GM13976 (cell line): Measurements from ENCODE around the gene ELANE.
A peak's percentile ranks its signal among the peaks of the same experiment; 100 is the strongest.
"Not testable (repeated sequence)": the region's sequence is repeated elsewhere in the genome, so short reads cannot be mapped to it uniquely, and the experiment has no call there.

Experiments used
- DNase-seq: peaks from one replicate; pipeline ENCODE4 v3.0.0; 2012; ENCODE audit warnings: low spot score
- in situ Hi-C: fragments of 300-500 bp; cut with MboI; formaldehyde crosslinking; loops from one replicate; pipeline ENCODE4 v1.12.0; 2022; ENCODE audit warnings: low sequenced_read_pairs, mixed read lengths, inconsistent platforms; ENCODE audit not compliant: unreplicated experiment
- TF ChIP-seq, protein P1 (sequence below): IDR thresholded peaks from 2 replicates; pipeline ENCODE4 v1.5.1; 2012; ENCODE audit warnings: borderline replicate concordance, mild to moderate bottlenecking; ENCODE audit not compliant: insufficient read depth; ENCODE audit errors: extremely low read depth, missing control alignments, control extremely low read depth

ELANE gene

DNA sequence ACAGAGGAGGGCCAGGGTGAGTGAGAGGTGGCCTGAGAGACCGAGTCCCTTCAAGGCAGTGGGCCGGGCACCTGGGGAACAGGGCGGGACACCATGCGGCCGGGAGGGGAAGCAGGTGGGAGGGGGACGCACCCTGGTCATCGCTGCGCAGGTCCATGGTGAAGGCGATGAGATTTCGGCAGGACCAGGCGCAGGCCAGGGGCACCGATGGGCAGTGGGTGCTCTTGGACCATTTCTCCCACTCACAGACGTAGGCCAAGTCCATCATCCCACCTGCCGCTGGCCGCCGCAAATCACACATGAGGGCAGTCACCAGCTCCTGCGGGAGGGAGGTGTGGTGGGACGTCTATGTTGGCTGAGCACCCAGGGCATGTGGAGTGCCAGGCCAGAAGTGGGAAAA, 38.7 kb downstream of the ELANE start:
- TF ChIP-seq, protein P1, sequence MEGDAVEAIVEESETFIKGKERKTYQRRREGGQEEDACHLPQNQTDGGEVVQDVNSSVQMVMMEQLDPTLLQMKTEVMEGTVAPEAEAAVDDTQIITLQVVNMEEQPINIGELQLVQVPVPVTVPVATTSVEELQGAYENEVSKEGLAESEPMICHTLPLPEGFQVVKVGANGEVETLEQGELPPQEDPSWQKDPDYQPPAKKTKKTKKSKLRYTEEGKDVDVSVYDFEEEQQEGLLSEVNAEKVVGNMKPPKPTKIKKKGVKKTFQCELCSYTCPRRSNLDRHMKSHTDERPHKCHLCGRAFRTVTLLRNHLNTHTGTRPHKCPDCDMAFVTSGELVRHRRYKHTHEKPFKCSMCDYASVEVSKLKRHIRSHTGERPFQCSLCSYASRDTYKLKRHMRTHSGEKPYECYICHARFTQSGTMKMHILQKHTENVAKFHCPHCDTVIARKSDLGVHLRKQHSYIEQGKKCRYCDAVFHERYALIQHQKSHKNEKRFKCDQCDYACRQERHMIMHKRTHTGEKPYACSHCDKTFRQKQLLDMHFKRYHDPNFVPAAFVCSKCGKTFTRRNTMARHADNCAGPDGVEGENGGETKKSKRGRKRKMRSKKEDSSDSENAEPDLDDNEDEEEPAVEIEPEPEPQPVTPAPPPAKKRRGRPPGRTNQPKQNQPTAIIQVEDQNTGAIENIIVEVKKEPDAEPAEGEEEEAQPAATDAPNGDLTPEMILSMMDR = no peak
- no peak for DNase-seq
- in situ Hi-C loops = no loop called here

DNA sequence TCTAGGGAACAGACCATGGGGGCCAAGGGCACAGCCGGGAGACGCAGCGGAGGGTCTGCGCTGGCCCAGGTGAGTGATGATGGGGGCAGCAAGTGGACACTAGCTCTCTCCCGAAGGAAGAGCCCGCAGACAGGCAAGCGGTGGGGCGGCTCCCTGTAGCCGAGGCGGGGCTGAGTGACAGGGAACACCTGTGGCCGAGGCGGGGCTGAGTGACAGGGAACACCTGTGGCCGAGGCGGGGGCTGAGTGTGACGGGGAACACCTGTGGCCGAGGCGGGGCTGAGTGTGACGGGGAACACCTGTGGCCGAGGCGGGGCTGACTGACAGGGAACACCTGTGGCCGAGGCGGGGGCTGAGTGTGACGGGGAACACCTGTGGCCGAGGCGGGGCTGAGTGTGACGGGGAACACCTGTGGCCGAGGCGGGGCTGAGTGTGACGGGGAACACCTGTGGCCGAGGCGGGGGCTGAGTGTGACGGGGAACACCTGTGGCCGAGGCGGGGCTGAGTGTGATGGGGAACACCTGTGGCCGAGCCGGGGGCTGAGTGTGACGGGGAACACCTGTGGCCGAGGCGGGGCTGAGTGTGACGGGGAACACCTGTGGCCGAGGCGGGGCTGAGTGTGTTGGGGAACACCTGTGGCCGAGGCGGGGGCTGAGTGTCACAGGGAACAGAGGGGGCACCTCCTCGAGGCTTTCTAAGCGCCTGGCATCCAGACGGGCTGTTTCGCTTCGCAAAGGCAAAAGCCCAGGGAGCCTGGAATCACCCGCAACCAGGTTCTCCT, 39.5 kb downstream of the ELANE start:
- DNase-seq, in situ Hi-C loops: not testable (repeated sequence)

DNA sequence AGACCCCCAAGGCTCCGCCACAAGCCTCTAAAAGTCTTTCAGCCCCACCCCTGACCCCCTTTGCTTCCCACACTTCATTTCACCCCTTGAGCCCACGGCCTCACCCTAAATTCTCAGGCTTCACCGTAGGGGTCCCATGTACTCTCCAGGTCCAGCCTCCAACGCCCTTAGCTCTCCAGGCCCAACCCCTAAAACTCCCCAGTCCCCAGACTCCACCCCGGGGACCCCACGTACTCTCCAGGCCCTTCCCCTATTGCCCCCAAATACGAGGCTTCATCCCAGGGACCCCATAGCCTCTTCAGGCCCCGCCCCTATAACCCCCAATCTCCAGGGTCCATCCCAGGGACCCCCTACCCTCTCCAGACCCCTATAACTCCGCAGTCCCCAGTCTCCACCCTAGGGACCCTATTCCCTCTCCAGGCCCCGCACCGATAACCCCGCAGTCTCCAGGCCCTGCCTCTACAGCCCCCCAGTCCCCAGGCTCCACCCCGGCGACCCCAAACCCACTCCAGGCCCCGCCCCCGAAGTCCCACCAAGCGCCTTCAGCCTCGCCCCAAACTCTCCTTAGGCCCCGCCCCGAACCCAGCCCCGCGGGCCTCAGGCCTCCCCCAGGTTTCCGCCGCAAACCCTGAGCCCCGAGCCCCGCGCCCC, 40.3 kb downstream of the ELANE start:
- TF ChIP-seq, protein P1 = no peak
- in situ Hi-C loops = no loop called here
- peak; percentile 66 for DNase-seq

DNA sequence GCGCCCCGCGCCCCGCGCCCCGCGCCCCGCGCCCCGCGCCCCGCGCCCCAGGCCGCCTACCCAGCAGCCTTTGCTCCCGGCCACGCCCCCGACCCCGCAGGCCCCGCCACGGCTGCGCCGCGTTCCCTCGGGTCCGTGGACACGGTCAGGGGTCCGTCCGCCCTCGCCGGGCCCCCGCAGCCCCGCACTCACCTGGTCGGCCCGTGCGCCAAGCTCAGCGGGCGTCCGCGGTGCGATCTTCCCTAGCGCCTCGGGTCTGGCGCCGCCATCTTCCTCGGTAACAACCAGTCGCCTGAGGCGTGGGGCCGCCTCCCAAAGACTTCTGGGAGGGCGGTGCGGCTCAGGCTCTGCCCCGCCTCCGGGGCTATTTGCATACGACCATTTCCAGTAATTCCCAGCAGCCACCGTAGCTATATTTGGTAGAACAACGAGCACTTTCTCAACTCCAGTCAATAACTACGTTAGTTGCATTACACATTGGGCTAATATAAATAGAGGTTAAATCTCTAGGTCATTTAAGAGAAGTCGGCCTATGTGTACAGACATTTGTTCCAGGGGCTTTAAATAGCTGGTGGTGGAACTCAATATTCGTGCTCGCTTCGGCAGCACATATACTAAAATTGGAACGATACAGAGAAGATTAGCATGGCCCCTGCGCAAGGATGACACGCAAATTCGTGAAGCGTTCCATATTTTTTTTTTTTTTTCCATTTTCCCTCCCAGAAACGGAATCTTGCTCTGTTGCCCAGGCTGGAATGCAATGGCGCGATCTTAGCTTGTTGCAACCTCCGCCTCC, 41.0 kb downstream of the ELANE start, which contains the start of the genes MED16 and RNU6-9:
Gene MED16, minus strand, starts transcription at position 294 of the 796 bp plus-strand sequence. CDS start 2,056 bp downstream, outside the sequence.
Gene RNU6-9, plus strand, starts transcription at position 591 of the 796 bp plus-strand sequence.
- TF ChIP-seq, protein P1 = no peak
- in situ Hi-C loops = no loop called here
- peak; percentile 99 for DNase-seq

DNA sequence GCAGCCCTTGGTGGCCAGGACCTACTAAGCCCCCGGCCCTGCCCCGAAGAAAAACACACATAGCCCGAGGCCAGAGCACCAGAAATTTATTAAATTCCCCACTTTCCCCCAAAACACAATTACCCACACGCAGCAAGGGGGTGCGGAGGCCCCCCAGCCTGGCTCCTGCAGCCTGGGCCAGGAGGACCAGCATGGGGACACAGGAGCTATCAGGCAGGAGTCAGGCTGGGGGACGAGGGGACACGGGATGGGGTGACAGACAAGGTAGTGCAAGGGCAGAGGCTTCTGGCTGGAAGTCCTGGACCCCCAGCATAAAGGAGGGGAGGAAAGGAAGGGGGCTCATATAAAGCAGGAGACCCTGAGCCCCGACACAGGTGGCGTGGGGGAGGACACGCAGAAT, 44.3 kb downstream of the ELANE start:
- in situ Hi-C loops = no loop called here
- no peak for DNase-seq
- TF ChIP-seq, protein P1 = no peak

DNA sequence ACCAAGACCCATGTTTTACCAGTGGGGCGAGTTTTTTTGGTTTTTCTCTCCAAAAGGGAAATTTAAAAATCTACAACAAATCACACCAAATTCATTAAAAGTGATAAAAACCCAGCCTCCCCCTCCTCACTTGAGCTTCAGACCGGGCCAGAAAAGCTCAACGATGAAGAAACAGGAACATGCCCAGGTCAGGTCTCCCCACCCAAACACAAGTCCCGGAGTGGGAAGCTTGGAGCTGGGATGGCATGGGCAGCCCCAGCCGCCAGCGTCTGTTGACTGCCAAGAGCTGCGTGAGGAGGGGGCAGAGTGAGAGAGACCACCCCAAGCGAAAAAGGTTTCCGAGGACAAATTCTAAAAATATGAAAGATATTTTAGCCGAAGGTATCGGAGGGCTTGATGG, 44.9 kb downstream of the ELANE start:
- no peak for DNase-seq
- TF ChIP-seq, protein P1 = no peak
- in situ Hi-C loops = no loop called here
